SK-N-SH (cell line): Measurements from ENCODE around the gene ARHGAP10. TPM values are rescaled to one million over a fixed set of nuclear protein-coding genes. Genes with fewer than 3 reads are reported as not detected.
A peak's percentile ranks its signal among the peaks of the same experiment; 100 is the strongest.

Experiments used
- CTCF ChIA-PET: fragments of 300-600, 350-600 bp; formaldehyde crosslinking; extraction: SDS; loops from one replicate; lab custom pipeline; 2021; lab: Yijun Ruan, JAX
- POLR2A ChIA-PET: fragments of 350-600 bp; sonication (Branson Sonifier 250); formaldehyde crosslinking; extraction: SDS; loops from one replicate; lab custom pipeline; 2020; ENCODE audit warnings: antibody characterized with exemption, inconsistent platforms; lab: Yijun Ruan, JAX
- DNase-seq: peaks from one replicate; pipeline ENCODE4 v3.0.0; 2012
- H2AFZ ChIP-seq: fragments of 200-600 bp; sonication (generic); 2 replicates; pipeline ENCODE4 v1.8.1; 2016; ENCODE audit warnings: antibody characterized with exemption, mild to moderate bottlenecking, low read depth
- H3F3A ChIP-seq: fragments of 200-600 bp; sonication (generic); replicated peaks from 2 replicates; pipeline ENCODE3; 2016; ENCODE audit warnings: antibody characterized with exemption, mild to moderate bottlenecking; ENCODE audit not compliant: insufficient read depth
- H3K27ac ChIP-seq, 2 experiments: fragments of 200-500 bp in 1 of 2; fragments of 200-600 bp in 1 of 2; sonication (Bioruptor generic) in 1 of 2; sonication (generic), shearing (Covaris generic) in 1 of 2; 2 replicates each; pipeline versions ENCODE4 v1.5.1 to v1.6.1; 2014 to 2016; ENCODE audit warnings: low read depth in 2 of 2, inconsistent platforms in 1 of 2, low read length in 1 of 2, mild to moderate bottlenecking in 1 of 2, mixed read lengths in 1 of 2
- H3K27me3 ChIP-seq: fragments of 200-600 bp; sonication (generic), shearing (Covaris generic); 2 replicates; pipeline ENCODE4 v1.6.1; 2016; ENCODE audit warnings: mixed run types; ENCODE audit not compliant: insufficient read depth
- H3K36me3 ChIP-seq, 2 experiments: fragments of 200-500 bp in 1 of 2; fragments of 200-600 bp in 1 of 2; sonication (Bioruptor generic) in 1 of 2; sonication (generic) in 1 of 2; replicated peaks in 1 of 2; 2 replicates each; pipeline versions ENCODE3 to v1.5.1; 2014 to 2016; ENCODE audit warnings: low read length in 1 of 2, mild to moderate bottlenecking in 1 of 2; ENCODE audit not compliant: insufficient read depth in 2 of 2, control insufficient read depth in 1 of 2
- H3K4me1 ChIP-seq, 2 experiments: fragments of 200-500 bp in 1 of 2; fragments of 200-600 bp in 1 of 2; sonication (Bioruptor generic) in 1 of 2; sonication (generic), shearing (Covaris generic) in 1 of 2; 2 replicates each; pipeline versions ENCODE4 v1.5.1 to v1.6.1; 2014 to 2016; ENCODE audit warnings: low read depth in 1 of 2, low read length in 1 of 2, mixed run types in 1 of 2; ENCODE audit not compliant: insufficient read depth in 2 of 2, control insufficient read depth in 1 of 2
- H3K4me2 ChIP-seq: fragments of 200-600 bp; sonication (generic), shearing (Covaris generic); 2 replicates; pipeline ENCODE4 v1.6.1; 2017; ENCODE audit warnings: mixed run types
- H3K4me3 ChIP-seq, 2 experiments: fragments of 200-500 bp in 1 of 2; fragments of 200-600 bp in 1 of 2; sonication (Bioruptor generic) in 1 of 2; sonication (generic), shearing (Covaris generic) in 1 of 2; 2 replicates each; pipeline versions ENCODE4 v1.5.1 to v1.8.1; 2014 to 2016; ENCODE audit warnings: low read depth in 2 of 2, inconsistent platforms in 1 of 2, low read length in 1 of 2, mild to moderate bottlenecking in 1 of 2, mixed read lengths in 1 of 2, moderate library complexity in 1 of 2
- H3K79me2 ChIP-seq: fragments of 200-600 bp; sonication (generic); 2 replicates; pipeline ENCODE4 v1.8.1; 2017; ENCODE audit warnings: mild to moderate bottlenecking; ENCODE audit not compliant: insufficient read depth
- H3K9ac ChIP-seq: fragments of 200-600 bp; sonication (generic); 2 replicates; pipeline ENCODE4 v1.6.1; 2017; ENCODE audit warnings: mixed run types
- H3K9me2 ChIP-seq: fragments of 200-600 bp; sonication (generic); 2 replicates; pipeline ENCODE4 v1.6.1; 2017; ENCODE audit warnings: mixed run types
- H3K9me3 ChIP-seq: fragments of 200-600 bp; sonication (generic); 2 replicates; pipeline ENCODE4 v1.6.1; 2017; ENCODE audit warnings: mixed run types, mild to moderate bottlenecking, moderate library complexity
- H4K20me1 ChIP-seq: fragments of 200-600 bp; sonication (generic); 2 replicates; pipeline ENCODE4 v1.6.1; 2017; ENCODE audit warnings: mild to moderate bottlenecking, mixed run types; ENCODE audit not compliant: insufficient read depth
- FOXM1 ChIP-seq: IDR thresholded peaks from 2 replicates; pipeline ENCODE4 v1.4.0; 2012; ENCODE audit warnings: low read depth, mild to moderate bottlenecking
- GATA2 ChIP-seq: sonication (generic); formaldehyde crosslinking; IDR thresholded peaks from 2 replicates; pipeline ENCODE4 v1.5.0; 2020; ENCODE audit warnings: mild to moderate bottlenecking, missing genetic modification reagents
- JUND ChIP-seq: IDR thresholded peaks from 2 replicates; pipeline ENCODE4 v1.4.0; 2012
- MXI1 ChIP-seq: IDR thresholded peaks from 2 replicates; pipeline ENCODE4 v1.6.1; 2012; ENCODE audit warnings: mild to moderate bottlenecking, low read depth, low read length, improper control_type of control experiment
- NFIC ChIP-seq: IDR thresholded peaks from 2 replicates; pipeline ENCODE4 v1.4.0; 2012; ENCODE audit warnings: borderline replicate concordance
- NRF1 ChIP-seq: IDR thresholded peaks from 2 replicates; pipeline ENCODE4 v1.6.1; 2012; ENCODE audit warnings: low read depth, mild to moderate bottlenecking, low read length
- POLR2AphosphoS5 ChIP-seq: IDR thresholded peaks from 2 replicates; pipeline ENCODE4 v1.6.1; 2012; ENCODE audit warnings: low read depth, low read length
- RAD21 ChIP-seq: IDR thresholded peaks from 2 replicates; pipeline ENCODE4 v1.6.1; 2012; ENCODE audit warnings: mild to moderate bottlenecking, low read length
- RCOR1 ChIP-seq: fragments of 150-350 bp; IDR thresholded peaks from 2 replicates; pipeline ENCODE4 v1.6.1; 2017; ENCODE audit warnings: antibody characterized with exemption, low read length
- RXRA ChIP-seq: IDR thresholded peaks from 2 replicates; pipeline ENCODE4 v1.4.0; 2012; ENCODE audit warnings: low read depth, mild to moderate bottlenecking, borderline replicate concordance
- SIN3A ChIP-seq: IDR thresholded peaks from 2 replicates; pipeline ENCODE4 v1.6.1; 2012; ENCODE audit warnings: low read depth, mild to moderate bottlenecking, low read length, moderate library complexity, borderline replicate concordance
- SMC3 ChIP-seq: IDR thresholded peaks from 2 replicates; pipeline ENCODE4 v1.6.1; 2012; ENCODE audit warnings: low read depth, low read length, improper control_type of control experiment
- TAF1 ChIP-seq: IDR thresholded peaks from 2 replicates; pipeline ENCODE4 v1.6.1; 2012; ENCODE audit warnings: low read depth, mild to moderate bottlenecking, low read length, moderate library complexity, borderline replicate concordance
- TCF12 ChIP-seq: IDR thresholded peaks from 2 replicates; pipeline ENCODE4 v1.4.0; 2012
- USF1 ChIP-seq: IDR thresholded peaks from 2 replicates; pipeline ENCODE4 v1.4.0; 2012; ENCODE audit warnings: low read depth, borderline replicate concordance
- YY1 ChIP-seq: IDR thresholded peaks from 2 replicates; pipeline ENCODE4 v1.4.0; 2012; ENCODE audit warnings: low read depth, mild to moderate bottlenecking
- WGBS: methylation state at CpG from one replicate; pipeline ENCODE4 v1.1.6; 2017; ENCODE audit warnings: low lambda C conversion rate; 5-methylcytosine and 5-hydroxymethylcytosine counted together
- polyA plus RNA-seq, 3 experiments: library from polyadenylated mRNA; depleted of rRNA; stranded (reverse); fragments of >200 nt; gene quantifications; 2 replicates each; pipeline ENCODE4 v1.2.3, GENCODE V29; 2012
- TF ChIP-seq, protein P1 (sequence below): IDR thresholded peaks from 2 replicates; pipeline ENCODE4 v1.4.0; 2012; ENCODE audit warnings: low read depth, borderline replicate concordance
- TF ChIP-seq, protein P2 (sequence below): IDR thresholded peaks from 2 replicates; pipeline ENCODE4; 2012
- TF ChIP-seq, protein P3 (sequence below): IDR thresholded peaks from 2 replicates; pipeline ENCODE4 v1.6.1; 2012; ENCODE audit warnings: mild to moderate bottlenecking, low read depth, low read length, moderate library complexity

Gene ARHGAP10
- polyA plus RNA-seq, 1 of the 3 experiments (the other 2 are of a cell fraction) = 15.1 TPM

DNA sequence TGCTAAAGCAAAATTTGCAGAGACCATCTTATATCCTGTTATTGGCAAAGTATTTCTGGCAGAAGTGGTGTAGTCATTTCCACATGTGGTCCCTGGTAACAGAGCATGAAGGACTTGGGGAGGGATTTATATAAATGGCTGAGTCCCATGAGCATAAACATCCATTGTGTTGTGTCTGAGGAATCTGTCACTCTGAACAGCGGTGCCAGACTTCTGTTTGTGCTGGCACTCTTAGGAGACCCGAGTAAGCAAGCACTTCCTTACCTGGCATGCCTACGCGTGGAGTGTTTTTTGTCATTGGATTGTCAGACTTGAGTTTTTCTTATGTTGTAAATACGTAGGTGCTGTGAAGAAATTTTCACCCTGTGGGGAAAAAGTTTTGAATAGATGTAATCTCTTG is 285.9 kb downstream of the ARHGAP10 start:
- ChIA-PET POLR2A (no interaction called here), CTCF (no interaction called here)
- Histone ChIP-seq H4K20me1 (no peaks in the 10 kb centered on the region), H3K9me3 (no peaks in the 10 kb centered on the region), H3K9ac (no peak overlapping the region), H3K27ac (no peak overlapping the region), H3K4me3 (no peak overlapping the region), H3K36me3 (peaks cover 0 to 3% of the 10 kb centered on the region in 2 experiments), H3F3A (no peaks in the 10 kb centered on the region), H3K27me3 (no peaks in the 10 kb centered on the region), H2AFZ (no peak overlapping the region), H3K4me2 (no peak overlapping the region), H3K79me2 (no peaks in the 10 kb centered on the region), H3K9me2 (no peaks in the 10 kb centered on the region), H3K4me1 (no peaks in the 10 kb centered on the region; a peak in 1 of 4 replicates)
- no peak for DNase-seq
- 91% methylated on average over 5 of the region's 5 CpGs for WGBS
- TF ChIP-seq JUND (no peak), SMC3 (no peak), NRF1 (no peak), TCF12 (no peak), TAF1 (no peak), SIN3A (no peak), MXI1 (no peak), USF1 (no peak), GATA2 (CRISPR knock-in tag) (no peak), POLR2AphosphoS5 (no peak), YY1 (no peak), RCOR1 (no peak), NFIC (no peak)
- TF ChIP-seq, protein P1, sequence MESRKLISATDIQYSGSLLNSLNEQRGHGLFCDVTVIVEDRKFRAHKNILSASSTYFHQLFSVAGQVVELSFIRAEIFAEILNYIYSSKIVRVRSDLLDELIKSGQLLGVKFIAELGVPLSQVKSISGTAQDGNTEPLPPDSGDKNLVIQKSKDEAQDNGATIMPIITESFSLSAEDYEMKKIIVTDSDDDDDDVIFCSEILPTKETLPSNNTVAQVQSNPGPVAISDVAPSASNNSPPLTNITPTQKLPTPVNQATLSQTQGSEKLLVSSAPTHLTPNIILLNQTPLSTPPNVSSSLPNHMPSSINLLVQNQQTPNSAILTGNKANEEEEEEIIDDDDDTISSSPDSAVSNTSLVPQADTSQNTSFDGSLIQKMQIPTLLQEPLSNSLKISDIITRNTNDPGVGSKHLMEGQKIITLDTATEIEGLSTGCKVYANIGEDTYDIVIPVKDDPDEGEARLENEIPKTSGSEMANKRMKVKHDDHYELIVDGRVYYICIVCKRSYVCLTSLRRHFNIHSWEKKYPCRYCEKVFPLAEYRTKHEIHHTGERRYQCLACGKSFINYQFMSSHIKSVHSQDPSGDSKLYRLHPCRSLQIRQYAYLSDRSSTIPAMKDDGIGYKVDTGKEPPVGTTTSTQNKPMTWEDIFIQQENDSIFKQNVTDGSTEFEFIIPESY = no peak
- TF ChIP-seq, protein P2, sequence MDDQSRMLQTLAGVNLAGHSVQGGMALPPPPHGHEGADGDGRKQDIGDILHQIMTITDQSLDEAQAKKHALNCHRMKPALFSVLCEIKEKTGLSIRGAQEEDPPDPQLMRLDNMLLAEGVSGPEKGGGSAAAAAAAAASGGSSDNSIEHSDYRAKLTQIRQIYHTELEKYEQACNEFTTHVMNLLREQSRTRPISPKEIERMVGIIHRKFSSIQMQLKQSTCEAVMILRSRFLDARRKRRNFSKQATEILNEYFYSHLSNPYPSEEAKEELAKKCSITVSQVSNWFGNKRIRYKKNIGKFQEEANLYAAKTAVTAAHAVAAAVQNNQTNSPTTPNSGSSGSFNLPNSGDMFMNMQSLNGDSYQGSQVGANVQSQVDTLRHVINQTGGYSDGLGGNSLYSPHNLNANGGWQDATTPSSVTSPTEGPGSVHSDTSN = no peak

GRCh38 chr4:148021686-148022085 is 289.8 kb downstream of the ARHGAP10 start:
- Histone ChIP-seq H3K36me3 (peaks cover 4 to 11% of the 10 kb centered on the region in 2 experiments), H3K27me3 (no peaks in the 10 kb centered on the region), H3K27ac (no peak overlapping the region), H3F3A (no peaks in the 10 kb centered on the region), H3K9me2 (no peaks in the 10 kb centered on the region), H3K4me1 (no peaks in the 10 kb centered on the region; a peak in 1 of 4 replicates), H3K79me2 (no peaks in the 10 kb centered on the region), H3K4me3 (no peak overlapping the region), H2AFZ (no peak overlapping the region), H3K9ac (no peak overlapping the region), H3K4me2 (no peak overlapping the region), H3K9me3 (no peaks in the 10 kb centered on the region), H4K20me1 (no peaks in the 10 kb centered on the region)
- POLR2A ChIA-PET = no interaction called here
- 97% methylated on average over 1 of the region's 1 CpG for WGBS
- no peak for DNase-seq
- CTCF ChIA-PET = interaction anchor here (0.8 to 1.2 kb wide), 2 partner anchors 14 to 46 kb away, joined by 3 read pairs; no protein-coding TSS in a partner anchor
- TF ChIP-seq, protein P2 = no peak
- TF ChIP-seq NFIC (no peak), RCOR1 (no peak), RXRA (no peak), RAD21 (peak; percentile 32), MXI1 (no peak), FOXM1 (no peak)
- TF ChIP-seq, protein P3, sequence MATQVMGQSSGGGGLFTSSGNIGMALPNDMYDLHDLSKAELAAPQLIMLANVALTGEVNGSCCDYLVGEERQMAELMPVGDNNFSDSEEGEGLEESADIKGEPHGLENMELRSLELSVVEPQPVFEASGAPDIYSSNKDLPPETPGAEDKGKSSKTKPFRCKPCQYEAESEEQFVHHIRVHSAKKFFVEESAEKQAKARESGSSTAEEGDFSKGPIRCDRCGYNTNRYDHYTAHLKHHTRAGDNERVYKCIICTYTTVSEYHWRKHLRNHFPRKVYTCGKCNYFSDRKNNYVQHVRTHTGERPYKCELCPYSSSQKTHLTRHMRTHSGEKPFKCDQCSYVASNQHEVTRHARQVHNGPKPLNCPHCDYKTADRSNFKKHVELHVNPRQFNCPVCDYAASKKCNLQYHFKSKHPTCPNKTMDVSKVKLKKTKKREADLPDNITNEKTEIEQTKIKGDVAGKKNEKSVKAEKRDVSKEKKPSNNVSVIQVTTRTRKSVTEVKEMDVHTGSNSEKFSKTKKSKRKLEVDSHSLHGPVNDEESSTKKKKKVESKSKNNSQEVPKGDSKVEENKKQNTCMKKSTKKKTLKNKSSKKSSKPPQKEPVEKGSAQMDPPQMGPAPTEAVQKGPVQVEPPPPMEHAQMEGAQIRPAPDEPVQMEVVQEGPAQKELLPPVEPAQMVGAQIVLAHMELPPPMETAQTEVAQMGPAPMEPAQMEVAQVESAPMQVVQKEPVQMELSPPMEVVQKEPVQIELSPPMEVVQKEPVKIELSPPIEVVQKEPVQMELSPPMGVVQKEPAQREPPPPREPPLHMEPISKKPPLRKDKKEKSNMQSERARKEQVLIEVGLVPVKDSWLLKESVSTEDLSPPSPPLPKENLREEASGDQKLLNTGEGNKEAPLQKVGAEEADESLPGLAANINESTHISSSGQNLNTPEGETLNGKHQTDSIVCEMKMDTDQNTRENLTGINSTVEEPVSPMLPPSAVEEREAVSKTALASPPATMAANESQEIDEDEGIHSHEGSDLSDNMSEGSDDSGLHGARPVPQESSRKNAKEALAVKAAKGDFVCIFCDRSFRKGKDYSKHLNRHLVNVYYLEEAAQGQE = no peak
